ENCODE results near the gene BHLHE40. TPM values are rescaled to one million over a fixed set of nuclear protein-coding genes. Genes with fewer than 3 reads are reported as not detected.

BHLHE40 gene
- polyA plus RNA-seq, 2 of the 4 experiments (the other 2 are of a cell fraction), result 102 to 160 TPM

DNA sequence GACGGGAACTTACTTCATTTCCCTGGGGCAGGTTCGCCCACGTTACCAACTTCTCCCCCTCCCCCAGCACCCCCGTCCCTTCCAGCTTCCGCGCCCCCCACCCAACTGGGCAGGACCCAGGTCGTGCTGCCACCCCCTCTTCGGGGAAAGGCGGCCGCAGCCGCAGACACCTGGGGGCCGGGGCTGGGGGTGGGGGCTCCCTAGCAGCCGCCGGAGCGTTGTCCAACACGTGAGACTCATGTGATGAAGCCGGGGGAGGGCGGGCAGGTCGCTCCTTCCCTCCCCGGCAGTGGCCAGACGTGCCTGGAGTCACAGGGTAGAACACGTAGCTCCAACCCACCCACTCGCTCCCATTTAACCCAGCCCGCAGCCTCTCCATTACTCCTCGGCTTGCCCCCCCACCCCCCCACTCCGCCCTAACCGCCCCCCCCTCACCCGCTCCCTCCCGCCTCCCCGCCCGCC is 240 bp upstream of the BHLHE40 start:
- peaks cover 18% of the 10 kb centered on the region for H3K4me1 ChIP-seq
- FAIRE-seq (no peak), DNase-seq (ENCODE audit: low read depth in 1 of 2, low spot score in 1 of 2) (peak; percentile 89 to 99), ATAC-seq (peak; percentile 57 to 70)
- ChIA-PET POLR2A (interaction anchor here (0.6 to 13.9 kb wide), 27 partner anchors 8 to 486 kb away, joined by 3 to 367 read pairs (median 6); partner anchors contain the start of gene ITPR1), CTCF (interaction anchor here (0.6 to 17.8 kb wide), 19 partner anchors 15 to 323 kb away, joined by 3 to 602 read pairs (median 5); no protein-coding TSS in a partner anchor)
- peak overlapping the region; percentile 88; the same call in 1 of the 3 replicates for H3K4me2 ChIP-seq
- H3K4me3 ChIP-seq, result peak overlapping the region; percentile 88
- WGBS (ENCODE audit: missing lambda C conversion rate), result 2% methylated on average over 9 of the region's 31 CpGs
- H3K27ac ChIP-seq, result peak overlapping the region; percentile 96 to 98
- no peaks in the 10 kb centered on the region for H3K9me3 ChIP-seq
- no peak for TF ChIP-seq ZSCAN20 (CRISPR knock-in tag; IDR thresholded peaks at IDR 0.05)
- no peak for TF ChIP-seq FOXS1 (CRISPR knock-in tag; IDR thresholded peaks at IDR 0.05)
- TF ChIP-seq MYC (IDR thresholded peaks at IDR 0.05; ENCODE audit: borderline replicate concordance, low read length), result no peak
- TF ChIP-seq MAFK (IDR thresholded peaks at IDR 0.05; ENCODE audit: partially characterized antibody), result no peak
- TF ChIP-seq, protein P1, sequence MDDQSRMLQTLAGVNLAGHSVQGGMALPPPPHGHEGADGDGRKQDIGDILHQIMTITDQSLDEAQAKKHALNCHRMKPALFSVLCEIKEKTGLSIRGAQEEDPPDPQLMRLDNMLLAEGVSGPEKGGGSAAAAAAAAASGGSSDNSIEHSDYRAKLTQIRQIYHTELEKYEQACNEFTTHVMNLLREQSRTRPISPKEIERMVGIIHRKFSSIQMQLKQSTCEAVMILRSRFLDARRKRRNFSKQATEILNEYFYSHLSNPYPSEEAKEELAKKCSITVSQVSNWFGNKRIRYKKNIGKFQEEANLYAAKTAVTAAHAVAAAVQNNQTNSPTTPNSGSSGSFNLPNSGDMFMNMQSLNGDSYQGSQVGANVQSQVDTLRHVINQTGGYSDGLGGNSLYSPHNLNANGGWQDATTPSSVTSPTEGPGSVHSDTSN (IDR thresholded peaks at IDR 0.05), result no peak; the same call in 1 of the 2 replicates
- TF ChIP-seq NR3C1 (IDR thresholded peaks at IDR 0.05), result no peak
- no peak for TF ChIP-seq PHF8 (IDR thresholded peaks at IDR 0.05; ENCODE audit: borderline replicate concordance, low read depth)
- no peak for TF ChIP-seq NFE2L2 (conservative IDR thresholded peaks at IDR 0.05; ENCODE audit: low read length)
- TF ChIP-seq, protein P2, sequence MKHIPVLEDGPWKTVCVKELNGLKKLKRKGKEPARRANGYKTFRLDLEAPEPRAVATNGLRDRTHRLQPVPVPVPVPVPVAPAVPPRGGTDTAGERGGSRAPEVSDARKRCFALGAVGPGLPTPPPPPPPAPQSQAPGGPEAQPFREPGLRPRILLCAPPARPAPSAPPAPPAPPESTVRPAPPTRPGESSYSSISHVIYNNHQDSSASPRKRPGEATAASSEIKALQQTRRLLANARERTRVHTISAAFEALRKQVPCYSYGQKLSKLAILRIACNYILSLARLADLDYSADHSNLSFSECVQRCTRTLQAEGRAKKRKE (CRISPR knock-in tag; IDR thresholded peaks at IDR 0.05; ENCODE audit: low read depth), result no peak
- no peak for TF ChIP-seq TFCP2L1 (CRISPR knock-in tag; IDR thresholded peaks at IDR 0.05)
- TF ChIP-seq RCOR1 (IDR thresholded peaks at IDR 0.05; ENCODE audit: low read depth, low read length), result no peak
- no peak for TF ChIP-seq EHMT2 (IDR thresholded peaks at IDR 0.05; ENCODE audit: low read depth)
- no peak for TF ChIP-seq CBX2 (IDR thresholded peaks at IDR 0.05; ENCODE audit: borderline replicate concordance, low read depth)
- TF ChIP-seq, protein P3, sequence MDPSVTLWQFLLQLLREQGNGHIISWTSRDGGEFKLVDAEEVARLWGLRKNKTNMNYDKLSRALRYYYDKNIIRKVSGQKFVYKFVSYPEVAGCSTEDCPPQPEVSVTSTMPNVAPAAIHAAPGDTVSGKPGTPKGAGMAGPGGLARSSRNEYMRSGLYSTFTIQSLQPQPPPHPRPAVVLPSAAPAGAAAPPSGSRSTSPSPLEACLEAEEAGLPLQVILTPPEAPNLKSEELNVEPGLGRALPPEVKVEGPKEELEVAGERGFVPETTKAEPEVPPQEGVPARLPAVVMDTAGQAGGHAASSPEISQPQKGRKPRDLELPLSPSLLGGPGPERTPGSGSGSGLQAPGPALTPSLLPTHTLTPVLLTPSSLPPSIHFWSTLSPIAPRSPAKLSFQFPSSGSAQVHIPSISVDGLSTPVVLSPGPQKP (IDR thresholded peaks at IDR 0.05; ENCODE audit: low read depth, low read length), result no peak
- TF ChIP-seq ZC3H11A (IDR thresholded peaks at IDR 0.05), result no peak
- no peak for TF ChIP-seq NPAS2 (CRISPR knock-in tag; IDR thresholded peaks at IDR 0.05; ENCODE audit: borderline replicate concordance)
- TF ChIP-seq, protein P4, sequence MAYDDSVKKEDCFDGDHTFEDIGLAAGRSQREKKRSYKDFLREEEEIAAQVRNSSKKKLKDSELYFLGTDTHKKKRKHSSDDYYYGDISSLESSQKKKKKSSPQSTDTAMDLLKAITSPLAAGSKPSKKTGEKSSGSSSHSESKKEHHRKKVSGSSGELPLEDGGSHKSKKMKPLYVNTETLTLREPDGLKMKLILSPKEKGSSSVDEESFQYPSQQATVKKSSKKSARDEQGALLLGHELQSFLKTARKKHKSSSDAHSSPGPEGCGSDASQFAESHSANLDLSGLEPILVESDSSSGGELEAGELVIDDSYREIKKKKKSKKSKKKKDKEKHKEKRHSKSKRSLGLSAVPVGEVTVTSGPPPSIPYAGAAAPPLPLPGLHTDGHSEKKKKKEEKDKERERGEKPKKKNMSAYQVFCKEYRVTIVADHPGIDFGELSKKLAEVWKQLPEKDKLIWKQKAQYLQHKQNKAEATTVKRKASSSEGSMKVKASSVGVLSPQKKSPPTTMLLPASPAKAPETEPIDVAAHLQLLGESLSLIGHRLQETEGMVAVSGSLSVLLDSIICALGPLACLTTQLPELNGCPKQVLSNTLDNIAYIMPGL (CRISPR knock-in tag; IDR thresholded peaks at IDR 0.05; ENCODE audit: borderline replicate concordance), result no peak
- no peak for TF ChIP-seq RARB (CRISPR knock-in tag; IDR thresholded peaks at IDR 0.05)
- TF ChIP-seq, protein P5, sequence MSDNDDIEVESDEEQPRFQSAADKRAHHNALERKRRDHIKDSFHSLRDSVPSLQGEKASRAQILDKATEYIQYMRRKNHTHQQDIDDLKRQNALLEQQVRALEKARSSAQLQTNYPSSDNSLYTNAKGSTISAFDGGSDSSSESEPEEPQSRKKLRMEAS (IDR thresholded peaks at IDR 0.05), result peak; percentile 9; the same call in 1 of the 2 replicates
- peak; percentile 82; the same call in 1 of the 2 replicates for TF ChIP-seq MAZ (IDR thresholded peaks at IDR 0.05; ENCODE audit: borderline replicate concordance, low read depth, low read length)
- no peak for TF ChIP-seq HDAC2 (IDR thresholded peaks at IDR 0.05)
- TF ChIP-seq, protein P6, sequence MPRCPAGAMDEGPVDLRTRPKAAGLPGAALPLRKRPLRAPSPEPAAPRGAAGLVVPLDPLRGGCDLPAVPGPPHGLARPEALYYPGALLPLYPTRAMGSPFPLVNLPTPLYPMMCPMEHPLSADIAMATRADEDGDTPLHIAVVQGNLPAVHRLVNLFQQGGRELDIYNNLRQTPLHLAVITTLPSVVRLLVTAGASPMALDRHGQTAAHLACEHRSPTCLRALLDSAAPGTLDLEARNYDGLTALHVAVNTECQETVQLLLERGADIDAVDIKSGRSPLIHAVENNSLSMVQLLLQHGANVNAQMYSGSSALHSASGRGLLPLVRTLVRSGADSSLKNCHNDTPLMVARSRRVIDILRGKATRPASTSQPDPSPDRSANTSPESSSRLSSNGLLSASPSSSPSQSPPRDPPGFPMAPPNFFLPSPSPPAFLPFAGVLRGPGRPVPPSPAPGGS (IDR thresholded peaks at IDR 0.05), result no peak
- no peak; the same call in 1 of the 2 replicates for TF ChIP-seq FOSL2 (IDR thresholded peaks at IDR 0.05)
- TF ChIP-seq FOSL2 (CRISPR knock-in tag; IDR thresholded peaks at IDR 0.05), result no peak
- no peak for TF ChIP-seq ZFP36 (IDR thresholded peaks at IDR 0.05; ENCODE audit: borderline replicate concordance, partially characterized antibody)
- TF ChIP-seq ESRRA (IDR thresholded peaks at IDR 0.05; ENCODE audit: borderline replicate concordance, low read length), result no peak
- TF ChIP-seq BHLHE40 (IDR thresholded peaks at IDR 0.05; ENCODE audit: low read depth, low read length), result peak; percentile 92
- peak in 1 of 2 experiments; percentile 10; a peak in 1 of 4 replicates for TF ChIP-seq CEBPB (IDR thresholded peaks at IDR 0.05)
- no peak for TF ChIP-seq RFX5 (IDR thresholded peaks at IDR 0.05)
- no peak; the same call in 1 of the 2 replicates for TF ChIP-seq GATA3 (IDR thresholded peaks at IDR 0.05; ENCODE audit: borderline replicate concordance)
- TF ChIP-seq EP300 (IDR thresholded peaks at IDR 0.05), result peak; percentile 70 to 90; a peak in 4 of 5 replicates
- TF ChIP-seq, protein P7, sequence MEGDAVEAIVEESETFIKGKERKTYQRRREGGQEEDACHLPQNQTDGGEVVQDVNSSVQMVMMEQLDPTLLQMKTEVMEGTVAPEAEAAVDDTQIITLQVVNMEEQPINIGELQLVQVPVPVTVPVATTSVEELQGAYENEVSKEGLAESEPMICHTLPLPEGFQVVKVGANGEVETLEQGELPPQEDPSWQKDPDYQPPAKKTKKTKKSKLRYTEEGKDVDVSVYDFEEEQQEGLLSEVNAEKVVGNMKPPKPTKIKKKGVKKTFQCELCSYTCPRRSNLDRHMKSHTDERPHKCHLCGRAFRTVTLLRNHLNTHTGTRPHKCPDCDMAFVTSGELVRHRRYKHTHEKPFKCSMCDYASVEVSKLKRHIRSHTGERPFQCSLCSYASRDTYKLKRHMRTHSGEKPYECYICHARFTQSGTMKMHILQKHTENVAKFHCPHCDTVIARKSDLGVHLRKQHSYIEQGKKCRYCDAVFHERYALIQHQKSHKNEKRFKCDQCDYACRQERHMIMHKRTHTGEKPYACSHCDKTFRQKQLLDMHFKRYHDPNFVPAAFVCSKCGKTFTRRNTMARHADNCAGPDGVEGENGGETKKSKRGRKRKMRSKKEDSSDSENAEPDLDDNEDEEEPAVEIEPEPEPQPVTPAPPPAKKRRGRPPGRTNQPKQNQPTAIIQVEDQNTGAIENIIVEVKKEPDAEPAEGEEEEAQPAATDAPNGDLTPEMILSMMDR (IDR thresholded peaks at IDR 0.05), result no peak
- no peak for TF ChIP-seq POLR2AphosphoS2 (conservative IDR thresholded peaks at IDR 0.05; ENCODE audit: low read length)
- TF ChIP-seq EHF (CRISPR knock-in tag; IDR thresholded peaks at IDR 0.05), result no peak
